Ovary (tissue), 3 donors: ENCODE measurements around the gene RNFT2.

Source experiments
- CTCF ChIP-seq, 3 donors: fragments of 450-650 bp in 2 of 3; fragments of 200-600 bp in 1 of 3; IDR thresholded peaks; one replicate each; pipeline versions ENCODE4 v1.5.1 to v1.8.0; 2016 to 2022; ENCODE audit warnings: antibody characterized with exemption in 3 of 3, mild to moderate bottlenecking in 1 of 3
- EP300 ChIP-seq: sonication (generic); formaldehyde crosslinking; IDR thresholded peaks from one replicate; pipeline ENCODE4 v1.6.1; 2017; ENCODE audit warnings: antibody characterized with exemption
- donor health status: DM: no; HTN: no; CAD: no.

- TF ChIP-seq CTCF (IDR thresholded peaks at IDR 0.05) (no peak), EP300 (no peak)
Measured at GRCh38 chr12:116697305-116697704, 40.8 kb upstream of the RNFT2 start.
